HG02763 (cell line): ENCODE results near the gene DBP.

Experiments
- ATAC-seq: cut with Tn5 transposase; IDR thresholded peaks from one replicate; pipeline ENCODE4 v1.9.1; 2021; ENCODE audit warnings: mild to moderate bottlenecking, moderate library complexity; ENCODE audit not compliant: unreplicated experiment

DBP gene

GRCh38 chr19:48582168-48582567 lies 55.0 kb downstream of the DBP start:
- no peak for ATAC-seq
